IMR-90 (cell line): ENCODE measurements around the gene COL6A3.

Experiments used
- CEBPB ChIP-seq: IDR thresholded peaks from 2 replicates; pipeline ENCODE4 v1.6.1; 2012; ENCODE audit warnings: low read depth, low read length, improper control_type of control experiment
- RCOR1 ChIP-seq: IDR thresholded peaks from 2 replicates; pipeline ENCODE4 v1.6.1; 2012; ENCODE audit warnings: mild to moderate bottlenecking, low read length, improper control_type of control experiment; ENCODE audit not compliant: insufficient replicate concordance

GRCh38 chr2:237391140-237391539 lies 22.8 kb downstream of the COL6A3 start:
- TF ChIP-seq CEBPB (no peak), RCOR1 (no peak)
